CD4-positive, alpha-beta T cell treated with Interleukin-6 at 100 ng/mL for 8 hours (primary cell): ENCODE results near the gene DPT.

Experiments
- DNase-seq: peaks from one replicate; pipeline ENCODE4 v3.0.0-alpha.2; 2020; ENCODE audit warnings: mixed read lengths, low spot score

Gene DPT

DNA sequence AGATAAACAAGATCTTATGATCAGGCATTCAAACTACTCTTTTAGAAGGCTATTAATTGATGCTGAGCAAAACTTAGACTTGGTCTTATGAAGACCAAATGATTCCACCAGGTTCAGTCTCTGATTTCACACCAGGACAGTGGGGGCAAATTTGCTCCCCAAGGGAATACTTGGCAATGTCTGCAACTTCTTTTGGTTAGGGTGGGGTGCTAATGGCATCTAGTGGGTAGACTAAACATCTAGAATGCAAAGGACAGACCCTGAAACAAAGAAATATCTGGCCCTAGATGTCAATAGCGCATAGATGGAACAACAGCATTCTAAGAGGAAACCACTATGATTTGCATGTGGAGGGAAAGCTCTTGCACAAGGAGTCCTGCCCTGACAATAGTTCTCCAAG is 30.6 kb downstream of the DPT start:
- no peak for DNase-seq

- DNase-seq = no peak
Observed at GRCh38 chr1:168697356-168698126, 31.5 kb downstream of the DPT start.

DNA sequence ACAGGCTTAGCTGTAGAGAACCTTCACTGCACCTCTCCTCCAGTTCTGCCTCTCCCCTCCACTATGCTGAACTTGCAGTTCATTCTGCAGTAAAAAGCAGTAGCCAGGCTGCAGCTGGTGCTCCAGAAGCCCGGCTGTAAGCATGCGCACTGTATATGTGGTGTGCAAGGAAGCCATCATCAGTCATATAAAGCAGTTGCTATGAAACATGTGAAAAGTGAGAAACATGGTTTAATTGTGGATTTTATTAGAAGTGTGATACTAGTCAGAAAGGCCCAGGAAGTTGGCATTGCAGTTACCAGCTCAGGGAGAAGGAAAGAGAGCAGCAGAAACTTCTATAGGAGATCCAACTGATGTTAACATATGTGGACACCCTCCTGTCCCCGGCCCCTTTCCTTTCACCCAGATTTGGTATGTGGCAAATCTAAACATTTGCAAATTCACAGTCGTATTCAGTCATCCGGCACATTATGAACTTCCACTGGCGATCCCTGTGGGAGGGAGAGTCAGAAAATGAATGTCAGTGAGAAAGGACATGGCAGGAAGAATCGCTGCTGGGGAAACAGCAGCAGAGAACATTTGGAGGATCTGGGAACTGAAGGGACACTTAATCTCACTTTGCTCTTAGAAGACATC is 32.8 kb downstream of the DPT start:
- no peak for DNase-seq

DNA sequence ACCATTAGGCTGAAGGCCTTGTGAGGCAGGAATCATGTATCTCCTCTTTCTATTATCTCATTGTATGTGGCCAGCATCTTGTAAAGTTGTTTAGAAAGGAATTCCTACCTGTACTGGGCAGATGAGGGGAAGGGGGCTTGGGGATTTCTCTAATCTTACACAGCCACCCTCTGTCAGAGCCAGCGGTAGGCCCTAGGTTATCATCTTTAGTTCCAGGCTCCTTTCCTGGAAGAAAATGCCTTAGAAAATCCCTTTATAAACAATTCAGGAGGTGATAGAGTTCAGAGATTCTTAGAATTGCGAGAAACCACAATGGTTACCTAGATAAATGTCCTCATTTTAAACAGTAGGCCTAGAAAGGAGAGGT is 35.2 kb downstream of the DPT start:
- DNase-seq = no peak

DNA sequence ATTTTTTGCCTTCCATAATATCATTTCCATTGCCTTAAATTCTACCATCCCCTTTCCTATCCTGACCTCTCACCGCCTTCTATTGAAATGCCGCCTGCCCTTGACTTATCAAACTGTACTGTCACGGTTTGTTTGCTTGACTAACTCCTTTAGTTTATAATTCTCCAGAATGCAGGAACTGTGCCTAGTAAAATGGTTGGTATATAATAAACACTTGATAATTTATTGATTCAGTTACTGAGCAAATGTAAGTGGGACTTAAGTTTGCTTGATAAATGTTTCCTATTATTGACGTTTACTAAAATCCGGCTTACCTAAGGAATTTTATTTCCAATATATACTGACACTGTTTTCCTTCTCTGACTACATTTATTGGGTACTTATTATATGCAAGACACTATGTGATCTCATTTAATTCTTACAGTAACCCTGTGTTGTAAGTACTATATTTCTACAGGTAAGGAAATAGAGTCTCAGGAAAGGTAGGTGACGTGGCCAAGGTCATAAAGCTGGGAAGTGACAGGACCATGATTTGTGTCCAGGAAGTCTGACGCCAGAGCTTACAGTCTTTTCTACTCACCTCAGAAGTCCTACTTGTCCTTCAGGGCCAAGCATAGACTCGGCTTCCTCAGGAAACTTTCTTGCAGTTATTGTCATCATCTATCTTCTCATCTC is 35.7 kb downstream of the DPT start:
- no peak for DNase-seq

DNA sequence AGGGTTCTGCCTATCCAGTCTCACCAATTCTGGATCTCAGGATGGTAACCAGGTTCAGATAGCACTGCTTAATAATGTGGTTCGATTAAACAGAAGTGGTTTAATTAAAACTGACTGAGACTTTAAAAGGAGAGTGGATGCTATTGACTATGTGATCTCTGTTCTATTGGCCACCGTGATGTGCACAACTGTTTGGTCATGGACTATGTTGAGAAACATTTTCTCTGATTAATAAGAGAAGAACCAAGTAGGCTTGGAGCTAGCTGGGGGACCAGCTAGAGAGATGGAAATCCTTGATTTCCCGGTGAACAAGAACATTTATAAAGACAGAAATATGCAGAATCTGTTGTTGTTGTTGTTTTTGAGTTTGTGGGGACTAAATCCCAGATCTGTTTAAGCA is 36.5 kb downstream of the DPT start:
- no peak for DNase-seq

- DNase-seq = no peak
Observed at GRCh38 chr1:168691541-168691940, 37.5 kb downstream of the DPT start.

DNA sequence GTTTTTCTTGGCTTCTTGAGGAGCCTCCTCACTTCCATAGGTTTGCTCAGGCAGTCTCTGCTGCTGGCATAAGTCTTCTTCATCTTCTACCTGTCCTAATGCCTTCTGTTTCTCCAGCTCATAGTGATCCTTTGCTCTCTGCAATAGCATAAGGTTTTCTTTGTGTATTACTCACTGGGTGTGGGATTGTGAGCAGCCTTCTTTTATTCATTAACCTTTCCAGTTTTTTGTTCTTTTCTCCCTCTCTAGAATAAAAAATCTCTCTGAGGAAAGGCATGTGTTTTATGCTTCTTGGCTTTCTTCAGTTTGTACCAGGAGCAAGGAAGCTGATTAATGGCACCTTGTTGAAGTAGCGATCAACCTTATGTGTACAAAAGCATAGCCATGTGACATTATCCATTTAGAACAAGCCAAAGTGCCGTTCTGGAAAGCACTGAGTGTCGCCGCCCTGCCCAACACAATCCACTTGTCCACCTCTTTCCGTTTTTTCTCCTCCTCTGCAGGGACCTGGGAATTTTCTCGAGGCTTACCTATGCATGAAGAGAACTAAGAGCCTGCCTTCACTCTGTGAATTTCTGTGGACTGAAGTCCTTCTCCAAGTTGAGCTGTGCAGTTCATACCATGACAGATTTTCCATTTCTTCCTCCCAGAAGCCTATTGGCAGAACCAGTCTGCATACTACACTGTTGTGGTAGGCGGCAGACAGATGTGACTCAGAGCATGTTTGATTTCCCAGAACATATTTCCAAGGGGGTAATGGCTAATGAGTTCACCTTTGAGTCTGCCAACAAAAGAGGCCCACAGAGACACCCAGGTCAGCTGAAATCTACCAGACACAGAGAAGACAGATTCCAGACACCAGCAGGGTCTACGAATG is 39.0 kb downstream of the DPT start:
- DNase-seq = no peak

GRCh38 chr1:168689327-168689657 is 39.7 kb downstream of the DPT start:
- no peak for DNase-seq

DNA sequence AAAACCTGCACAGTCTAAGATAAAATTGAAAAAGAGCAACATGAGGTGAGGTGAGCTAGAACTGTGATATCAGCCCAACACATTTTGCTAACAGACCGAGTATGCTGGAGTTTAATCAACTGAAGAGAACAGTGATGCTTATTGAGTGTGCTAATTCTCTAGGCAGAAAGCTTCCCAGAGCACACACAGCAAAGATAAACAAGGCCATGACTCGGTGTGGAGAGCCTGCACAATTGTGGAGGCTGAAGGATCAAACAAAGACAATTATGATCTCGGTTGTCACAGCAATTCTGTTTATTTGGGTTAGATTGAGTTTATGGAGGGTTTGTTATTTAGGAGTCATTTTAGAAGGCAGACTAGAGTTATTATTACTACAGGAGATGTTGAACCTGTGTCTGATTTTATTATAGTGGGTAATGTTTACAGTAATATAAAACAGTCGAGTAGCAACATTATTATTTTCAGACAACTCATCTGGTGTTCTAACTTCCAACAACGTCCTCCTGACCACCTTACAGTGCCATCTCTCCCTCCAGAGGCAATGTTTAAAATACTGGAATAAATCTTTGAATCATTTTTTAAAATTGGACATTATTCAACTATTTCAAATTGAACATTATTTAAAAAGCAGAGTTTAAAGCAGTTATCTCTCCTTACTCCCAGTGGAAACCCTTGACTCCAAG is 40.2 kb downstream of the DPT start:
- DNase-seq = no peak

GRCh38 chr1:168687816-168688215 is 41.2 kb downstream of the DPT start:
- no peak for DNase-seq

GRCh38 chr1:168686666-168687065 is 42.3 kb downstream of the DPT start:
- no peak for DNase-seq

GRCh38 chr1:168683871-168684270 is 45.1 kb downstream of the DPT start:
- DNase-seq = no peak

DNA sequence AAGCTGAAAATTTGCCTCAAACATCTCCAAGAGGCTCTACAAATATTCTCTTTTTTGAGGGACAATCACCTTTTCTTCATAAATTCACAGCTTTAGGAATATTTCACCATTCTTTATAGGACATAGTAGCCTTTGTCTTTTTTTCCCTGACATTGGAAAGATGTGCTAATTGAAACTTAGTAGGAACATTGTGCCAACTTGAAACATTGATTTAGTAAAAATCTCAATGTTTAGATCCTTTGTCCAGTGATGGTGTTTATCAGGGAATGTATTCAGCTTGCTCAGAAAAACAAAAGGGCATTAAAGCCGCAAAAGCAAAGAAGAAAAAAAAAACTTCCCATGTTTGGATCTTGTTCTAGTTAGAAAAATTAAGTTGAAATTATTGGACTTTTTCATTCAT is 52.1 kb downstream of the DPT start:
- DNase-seq = no peak

DNA sequence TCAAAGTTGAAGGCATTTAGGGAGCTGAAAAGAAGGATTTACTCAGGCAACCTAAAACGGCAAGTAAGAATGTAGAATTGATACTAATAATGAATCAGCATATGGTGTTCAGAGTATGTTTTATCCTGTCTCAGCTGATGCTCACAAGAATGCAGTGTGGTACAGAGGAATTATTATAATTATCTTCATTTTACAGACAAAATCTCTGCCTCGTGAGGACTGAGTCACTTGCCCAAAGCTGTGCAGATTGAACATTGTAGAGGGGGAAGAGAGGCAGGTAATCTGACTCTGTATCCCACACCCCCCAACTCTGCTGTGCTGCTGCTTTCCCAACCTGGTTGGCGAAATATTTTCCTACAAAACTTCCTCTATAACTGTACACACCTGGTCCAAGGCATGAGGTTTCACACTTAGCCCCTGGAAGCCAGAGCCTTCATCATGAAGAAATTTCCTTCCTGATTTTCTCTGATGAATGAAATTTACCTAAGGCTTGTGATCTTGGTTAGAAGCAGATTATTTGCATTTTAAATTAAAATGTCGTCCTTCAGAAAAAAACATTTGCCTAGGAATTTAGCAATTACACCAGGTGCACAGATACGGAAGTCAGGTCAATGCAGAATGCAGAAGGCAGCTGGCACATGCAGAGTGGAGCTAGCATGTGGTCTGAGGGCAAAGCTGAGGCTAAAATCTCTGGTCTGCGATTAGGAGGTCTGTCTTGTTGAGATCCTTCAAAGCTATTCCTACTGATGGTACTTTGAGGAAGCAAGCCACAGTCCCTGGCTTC is 52.8 kb downstream of the DPT start:
- no peak for DNase-seq

GRCh38 chr1:168673974-168674683 is 54.9 kb downstream of the DPT start:
- DNase-seq = no peak

- DNase-seq = no peak
Observed at GRCh38 chr1:168672278-168672677, 56.7 kb downstream of the DPT start.

GRCh38 chr1:168671782-168672181 is 57.2 kb downstream of the DPT start:
- no peak for DNase-seq

- DNase-seq = no peak
Observed at GRCh38 chr1:168665975-168666374, 63.0 kb downstream of the DPT start.

- DNase-seq = no peak
Observed at GRCh38 chr1:168664069-168664834, 64.8 kb downstream of the DPT start.
